Osteoblast (primary cell): ENCODE results near the gene USP2. TPM values are rescaled to one million over a fixed set of nuclear protein-coding genes. Genes with fewer than 3 reads are reported as not detected.

ENCODE experiments used
- DNase-seq: peaks from one replicate; pipeline ENCODE4 v3.0.0; 2011; ENCODE audit warnings: low spot score, mixed read lengths; ENCODE audit not compliant: insufficient read length; ENCODE audit errors: missing footprints
- H2AFZ ChIP-seq: 2 replicates; pipeline ENCODE4 v1.6.0; 2011; ENCODE audit warnings: mild to moderate bottlenecking, low read length
- H3K27ac ChIP-seq: 2 replicates; pipeline ENCODE4 v1.5.1; 2011; ENCODE audit warnings: mild to moderate bottlenecking, low read depth, low read length, moderate library complexity
- H3K27me3 ChIP-seq: 2 replicates; pipeline ENCODE4 v1.6.0; 2012; ENCODE audit warnings: mild to moderate bottlenecking, control low read depth, inconsistent platforms, low read length, moderate library complexity; ENCODE audit not compliant: insufficient read depth
- H3K36me3 ChIP-seq: 2 replicates; pipeline ENCODE4 v1.5.1; 2011; ENCODE audit warnings: mild to moderate bottlenecking, low read length, control low read depth, moderate library complexity; ENCODE audit not compliant: insufficient read depth
- H3K4me1 ChIP-seq: 2 replicates; pipeline ENCODE4 v1.5.1; 2011; ENCODE audit warnings: mild to moderate bottlenecking, low read length, control low read depth, moderate library complexity; ENCODE audit not compliant: insufficient read depth
- H3K4me2 ChIP-seq: 2 replicates; pipeline ENCODE4 v1.6.0; 2011; ENCODE audit warnings: mild to moderate bottlenecking, low read length; ENCODE audit not compliant: insufficient read depth
- H3K4me3 ChIP-seq: fragments of 200-600 bp; sonication (generic); 3 replicates; pipeline ENCODE4 v1.5.1; 2012; ENCODE audit warnings: mild to moderate bottlenecking, low read length, inconsistent platforms; ENCODE audit not compliant: insufficient read depth
- H3K79me2 ChIP-seq: 2 replicates; pipeline ENCODE4 v1.6.0; 2012; ENCODE audit warnings: mild to moderate bottlenecking, low read length, control low read depth, inconsistent platforms; ENCODE audit not compliant: insufficient read depth
- H3K9me3 ChIP-seq: 2 replicates; pipeline ENCODE4 v1.5.1; 2011; ENCODE audit warnings: low read depth, low read length, control low read depth
- H4K20me1 ChIP-seq: 2 replicates; pipeline ENCODE4 v1.6.0; 2012; ENCODE audit warnings: mild to moderate bottlenecking, low read length, control low read depth; ENCODE audit not compliant: insufficient read depth
- CTCF ChIP-seq: IDR thresholded peaks from 2 replicates; pipeline ENCODE4 v1.5.1; 2011; ENCODE audit warnings: mild to moderate bottlenecking, low read depth, low read length, moderate library complexity; ENCODE audit errors: extremely low read depth
- total RNA-seq: library from RNA; depleted of rRNA; stranded (reverse); fragments of >200 nt; gene quantifications from 2 replicates; pipeline ENCODE4 v1.2.3, GENCODE V29; 2012

Gene USP2
- total RNA-seq, 1 donor, result 0.36 TPM

GRCh38 chr11:119424276-119424675 lies 42.8 kb upstream of the USP2 start:
- Histone ChIP-seq H3K4me3 (no peak overlapping the region), H3K4me1 (peaks cover 30% of the 10 kb centered on the region), H3K4me2 (no peak overlapping the region), H3K27ac (no peak overlapping the region), H3K36me3 (peaks cover 13% of the 10 kb centered on the region), H3K79me2 (peaks cover 37% of the 10 kb centered on the region), H3K9me3 (peaks cover 4% of the 10 kb centered on the region), H4K20me1 (peaks cover 26% of the 10 kb centered on the region), H3K27me3 (no peaks in the 10 kb centered on the region), H2AFZ (no peak overlapping the region)
- no peak for DNase-seq
- no peak for TF ChIP-seq CTCF

- H3K36me3 ChIP-seq, result peaks cover 19% of the 10 kb centered on the region
- H3K79me2 ChIP-seq, result peaks cover 43% of the 10 kb centered on the region
- H3K4me2 ChIP-seq, result peak overlapping the region; percentile 80
- H2AFZ ChIP-seq, result peak overlapping the region; percentile 68
- peaks cover 4% of the 10 kb centered on the region for H3K9me3 ChIP-seq
- no peak for DNase-seq
- H3K27ac ChIP-seq, result no peak overlapping the region
- H3K4me3 ChIP-seq, result peak overlapping the region; percentile 92
- H3K4me1 ChIP-seq, result peaks cover 32% of the 10 kb centered on the region
- H4K20me1 ChIP-seq, result peaks cover 30% of the 10 kb centered on the region
- TF ChIP-seq CTCF, result no peak
- no peaks in the 10 kb centered on the region for H3K27me3 ChIP-seq
Measured at GRCh38 chr11:119423509-119424254, 42.2 kb upstream of the USP2 start.

GRCh38 chr11:119422809-119423508 lies 41.5 kb upstream of the USP2 start, which contains the start of gene THY1:
Gene THY1 (minus strand): TSS chr11:119423172. CDS start chr11:119420905, 2,267 bp downstream.
- Histone ChIP-seq H2AFZ (peak within 1 kb of the TSS; percentile 68), H3K79me2 (peaks cover 46% of the 10 kb centered on the region), H3K9me3 (peaks cover 4% of the 10 kb centered on the region), H3K4me3 (peak within 1 kb of the TSS; percentile 92), H4K20me1 (peaks cover 30% of the 10 kb centered on the region), H3K4me1 (peaks cover 40% of the 10 kb centered on the region), H3K36me3 (peaks cover 26% of the 10 kb centered on the region), H3K27ac (peak within 1 kb of the TSS; percentile 68), H3K27me3 (no peaks in the 10 kb centered on the region), H3K4me2 (peak within 1 kb of the TSS; percentile 80)
- no peak for TF ChIP-seq CTCF
- DNase-seq, result peak; percentile 95
